H1 (cell line): ENCODE data around the gene RER1. TPM values are rescaled to one million over a fixed set of nuclear protein-coding genes. Genes with fewer than 3 reads are reported as not detected.

Experiments used
- CTCF ChIA-PET: fragments of 300-600 bp; sonication (Branson Sonifier 250); formaldehyde crosslinking; loops from one replicate; lab custom pipeline; 2021; ENCODE audit not compliant: partially characterized antibody; lab: Charles Lee
- POLR2A ChIA-PET: fragments of 300-600 bp; sonication (Branson Sonifier 250); formaldehyde crosslinking; loops from one replicate; lab custom pipeline; 2021; ENCODE audit warnings: inconsistent platforms; ENCODE audit not compliant: partially characterized antibody; lab: Charles Lee
- DNase-seq, 2 experiments: peaks; one replicate each; pipeline versions ENCODE4 v3.0.0 to v3.0.0-alpha.2; 2010 to 2022; ENCODE audit warnings: low spot score in 2 of 2, low read depth in 1 of 2, mixed read lengths in 1 of 2
- FAIRE-seq: peaks from 2 replicates; lab custom pipeline; 2011; peaks lifted over from hg19 to GRCh38; lab: Jason Lieb, UNC
- H2AFZ ChIP-seq: 2 replicates; pipeline ENCODE4 v1.8.1; 2012; ENCODE audit warnings: low read length, inconsistent platforms
- H2AK5ac ChIP-seq: 2 replicates; pipeline ENCODE4 v1.6.1; 2013; ENCODE audit warnings: low read depth, low read length
- H2BK120ac ChIP-seq: replicated peaks from 2 replicates; pipeline ENCODE3; 2013; ENCODE audit warnings: low read depth, low read length, inconsistent platforms
- H2BK12ac ChIP-seq: 2 replicates; pipeline ENCODE4 v1.6.1; 2013; ENCODE audit warnings: low read depth, low read length
- H2BK15ac ChIP-seq: 2 replicates; pipeline ENCODE4 v1.6.1; 2013; ENCODE audit warnings: low read length
- H2BK20ac ChIP-seq: 2 replicates; pipeline ENCODE4 v1.6.1; 2013; ENCODE audit warnings: low read length
- H2BK5ac ChIP-seq: 2 replicates; pipeline ENCODE4 v1.6.1; 2013; ENCODE audit warnings: low read depth, low read length
- H3K14ac ChIP-seq: 2 replicates; pipeline ENCODE4 v1.6.1; 2013; ENCODE audit warnings: inconsistent platforms; ENCODE audit not compliant: insufficient read length
- H3K18ac ChIP-seq: 2 replicates; pipeline ENCODE4 v1.6.1; 2013; ENCODE audit warnings: low read length; ENCODE audit errors: extremely low read depth
- H3K23ac ChIP-seq: 2 replicates; pipeline ENCODE4 v1.6.1; 2013; ENCODE audit warnings: inconsistent platforms; ENCODE audit not compliant: insufficient read length
- H3K23me2 ChIP-seq: 2 replicates; pipeline ENCODE4 v1.6.1; 2013; ENCODE audit warnings: low read depth, low read length
- H3K27ac ChIP-seq: 2 replicates; pipeline ENCODE4 v1.6.1; 2011; ENCODE audit warnings: low read depth, low read length, inconsistent platforms
- H3K27me3 ChIP-seq, 4 experiments: replicated peaks in 1 of 4; 1 replicate in 1 of 4; 2 replicates in 3 of 4; pipeline versions ENCODE4 v1.6.1 to v1.8.1; 2011 to 2013; ENCODE audit warnings: low read length in 3 of 4, mild to moderate bottlenecking in 3 of 4, inconsistent platforms in 2 of 4, mixed read lengths in 2 of 4, moderate library complexity in 1 of 4; ENCODE audit not compliant: control insufficient read depth in 3 of 4, insufficient read depth in 3 of 4; ENCODE audit errors: extremely low read depth in 1 of 4
- H3K36me3 ChIP-seq, 4 experiments: 2 replicates each; pipeline versions ENCODE4 v1.6.1 to v1.8.1; 2011 to 2013; ENCODE audit warnings: mild to moderate bottlenecking in 4 of 4, low read length in 3 of 4, moderate library complexity in 2 of 4, control low read depth in 1 of 4, inconsistent platforms in 1 of 4; ENCODE audit not compliant: insufficient read depth in 4 of 4, control insufficient read depth in 2 of 4
- H3K4ac ChIP-seq: replicated peaks from 2 replicates; pipeline ENCODE3; 2013; ENCODE audit warnings: low read length, low read depth, mixed read lengths, inconsistent platforms; ENCODE audit not compliant: insufficient read length
- H3K4me1 ChIP-seq, 4 experiments: replicated peaks in 1 of 4; 1 replicate in 1 of 4; 2 replicates in 3 of 4; pipeline versions ENCODE4 v1.6.1 to v1.8.1; 2011 to 2013; ENCODE audit warnings: low read length in 3 of 4, inconsistent platforms in 2 of 4, mixed read lengths in 1 of 4; ENCODE audit not compliant: insufficient read depth in 4 of 4, control insufficient read depth in 3 of 4
- H3K4me2 ChIP-seq, 2 experiments: 2 replicates each; pipeline versions ENCODE4 v1.6.1 to v1.8.1; 2011 to 2013; ENCODE audit warnings: low read depth in 2 of 2, low read length in 2 of 2, control low read depth in 1 of 2, inconsistent platforms in 1 of 2, mild to moderate bottlenecking in 1 of 2; ENCODE audit not compliant: insufficient read depth in 1 of 2
- H3K4me3 ChIP-seq, 4 experiments: fragments of 200-600, 300-600 bp in 1 of 4; sonication (generic), shearing (Covaris generic), sonication (Bioruptor Twin) in 1 of 4; 2 replicates each; pipeline versions ENCODE4 v1.5.1 to v1.8.1; 2011 to 2016; ENCODE audit warnings: low read length in 4 of 4, low read depth in 3 of 4, control low read depth in 2 of 4, inconsistent platforms in 2 of 4, mild to moderate bottlenecking in 2 of 4, mixed read lengths in 1 of 4, moderate library complexity in 1 of 4; ENCODE audit not compliant: insufficient read depth in 2 of 4; ENCODE audit errors: extremely low read depth in 1 of 4
- H3K56ac ChIP-seq: replicated peaks from 2 replicates; pipeline ENCODE3; 2013; ENCODE audit warnings: low read depth, mild to moderate bottlenecking, mixed read lengths, low read length, inconsistent platforms; ENCODE audit not compliant: insufficient read length
- H3K79me1 ChIP-seq: 2 replicates; pipeline ENCODE4 v1.6.1; 2013; ENCODE audit warnings: low read depth, low read length, control low read depth
- H3K79me2 ChIP-seq, 2 experiments: 2 replicates each; pipeline versions ENCODE4 v1.6.1 to v1.8.1; 2012 to 2013; ENCODE audit warnings: low read length in 2 of 2, mild to moderate bottlenecking in 2 of 2, inconsistent platforms in 1 of 2; ENCODE audit not compliant: insufficient read depth in 2 of 2, control insufficient read depth in 1 of 2
- H3K9ac ChIP-seq, 4 experiments: replicated peaks in 1 of 4; 1 replicate in 1 of 4; 2 replicates in 3 of 4; pipeline versions ENCODE4 v1.6.1 to v1.8.1; 2011 to 2013; ENCODE audit warnings: low read depth in 3 of 4, low read length in 3 of 4, control low read depth in 2 of 4, mild to moderate bottlenecking in 2 of 4, moderate library complexity in 2 of 4, inconsistent platforms in 1 of 4; ENCODE audit errors: extremely low read depth in 1 of 4
- H3K9me3 ChIP-seq, 2 experiments: 2 replicates each; pipeline versions ENCODE4 v1.6.1 to v1.8.1; 2012 to 2013; ENCODE audit warnings: mild to moderate bottlenecking in 2 of 2, moderate library complexity in 2 of 2, control low read depth in 1 of 2, inconsistent platforms in 1 of 2, low read depth in 1 of 2, low read length in 1 of 2, mixed read lengths in 1 of 2; ENCODE audit not compliant: insufficient read depth in 2 of 2
- H4K20me1 ChIP-seq, 2 experiments: replicated peaks in 1 of 2; 2 replicates each; pipeline versions ENCODE3 to v1.8.1; 2011 to 2013; ENCODE audit warnings: inconsistent platforms in 2 of 2, low read length in 2 of 2, mild to moderate bottlenecking in 1 of 2; ENCODE audit not compliant: insufficient read depth in 2 of 2, control insufficient read depth in 1 of 2
- H4K5ac ChIP-seq: 2 replicates; pipeline ENCODE4 v1.6.1; 2013; ENCODE audit warnings: low read length, low read depth, mixed read lengths, inconsistent platforms; ENCODE audit not compliant: insufficient read length
- H4K8ac ChIP-seq: 2 replicates; pipeline ENCODE4 v1.8.0; 2013; ENCODE audit warnings: mild to moderate bottlenecking, moderate library complexity, low read length, inconsistent platforms; ENCODE audit not compliant: insufficient read depth; ENCODE audit errors: extremely low read depth
- H4K91ac ChIP-seq: replicated peaks from 2 replicates; pipeline ENCODE3; 2013; ENCODE audit warnings: low read length, mixed read lengths, inconsistent platforms; ENCODE audit not compliant: insufficient read length
- BCL11A ChIP-seq, 2 experiments: IDR thresholded peaks; one replicate each; pipeline ENCODE4 v1.6.1; 2011; ENCODE audit warnings: low read depth in 2 of 2, low read length in 2 of 2, mild to moderate bottlenecking in 2 of 2
- BRCA1 ChIP-seq: IDR thresholded peaks from 2 replicates; pipeline ENCODE4 v1.6.1; 2012; ENCODE audit warnings: low read depth, low read length, improper control_type of control experiment
- CREB1 ChIP-seq: IDR thresholded peaks from 2 replicates; pipeline ENCODE4 v1.6.1; 2012; ENCODE audit warnings: inconsistent platforms
- CTBP2 ChIP-seq: IDR thresholded peaks from 2 replicates; pipeline ENCODE4 v1.7.0; 2011; ENCODE audit warnings: borderline replicate concordance, mild to moderate bottlenecking, moderate library complexity, mixed read lengths, low read length; ENCODE audit not compliant: insufficient read depth, insufficient read length
- JUN ChIP-seq: IDR thresholded peaks from 2 replicates; pipeline ENCODE4 v1.6.1; 2011; ENCODE audit warnings: low read depth, mild to moderate bottlenecking, improper control_type of control experiment, low read length
- POLR2A ChIP-seq, 2 experiments: IDR thresholded peaks; 1 replicate in 1 of 2; 2 replicates in 1 of 2; pipeline ENCODE4 v1.6.1; 2011; ENCODE audit warnings: low read depth in 2 of 2, low read length in 2 of 2, mild to moderate bottlenecking in 2 of 2; ENCODE audit errors: control extremely low read depth in 1 of 2
- POU5F1 ChIP-seq: IDR thresholded peaks from 2 replicates; pipeline ENCODE4 v1.6.1; 2011; ENCODE audit warnings: low read depth, mild to moderate bottlenecking, low read length, moderate library complexity
- SP1 ChIP-seq: IDR thresholded peaks from 2 replicates; pipeline ENCODE4 v1.6.1; 2011; ENCODE audit warnings: low read depth, low read length
- TBP ChIP-seq: IDR thresholded peaks from 2 replicates; pipeline ENCODE4 v1.6.1; 2011; ENCODE audit warnings: low read depth, low read length, improper control_type of control experiment
- USF2 ChIP-seq: IDR thresholded peaks from 2 replicates; pipeline ENCODE4 v1.6.1; 2011; ENCODE audit warnings: low read length, improper control_type of control experiment
- ZNF274 ChIP-seq: IDR thresholded peaks from 2 replicates; pipeline ENCODE4 v1.7.0; 2012; ENCODE audit warnings: low read length, borderline replicate concordance; ENCODE audit errors: extremely low read depth
- WGBS, 2 experiments: shearing (Covaris generic) in 1 of 2; methylation state at CpG; one replicate each; pipeline versions ENCODE4 v1.1.6 to v1.1.7; 2013 to 2015; ENCODE audit warnings: low lambda C conversion rate in 2 of 2, mixed read lengths in 2 of 2, inconsistent platforms in 1 of 2, low coverage in 1 of 2, missing lambda C conversion rate in 1 of 2; ENCODE audit not compliant: insufficient replicate concordance in 2 of 2, insufficient coverage in 1 of 2, insufficient read length in 1 of 2; ENCODE audit errors: extremely low coverage in 1 of 2, missing lambda C conversion rate in 1 of 2; 5-methylcytosine and 5-hydroxymethylcytosine counted together
- polyA plus RNA-seq, 7 experiments: library from polyadenylated mRNA; depleted of rRNA in 3 of 7; stranded (reverse) in 5 of 7; unstranded in 2 of 7; fragments of >200 nt in 5 of 7; fragments of 200-250 nt in 2 of 7; gene quantifications; 1 replicate in 5 of 7; 2 replicates in 1 of 7; 4 replicates in 1 of 7; pipeline versions ENCODE4 v1.2.1 to v1.2.3, GENCODE V29; 2011 to 2013; ENCODE audit warnings: missing spikeins in 2 of 7, mixed read lengths in 2 of 7
- total RNA-seq: library from RNA; stranded (reverse); fragmentation: NEBNext Ultra II Directional; extraction: Animal tissue kit (Norgen Biotek cat#: 25700); gene quantifications from 2 replicates; pipeline ENCODE4 v1.2.1, GENCODE V29; 2021

Gene RER1
- total and polyA plus RNA-seq, 2 of the 8 experiments (the other 6 are each of a cell fraction or from before 2014, with no cell fraction given), result 102 to 134 TPM

- Histone ChIP-seq H3K4me2 (no peak overlapping the region), H3K4ac (no peak overlapping the region), H3K9ac (no peak overlapping the region), H2BK15ac (no peak overlapping the region), H3K4me3 (no peak overlapping the region), H3K23me2 (no peaks in the 10 kb centered on the region; the same call in 1 of the 2 replicates), H2BK5ac (no peak overlapping the region), H2BK120ac (no peak overlapping the region), H4K8ac (no peak overlapping the region), H3K36me3 (no peaks in the 10 kb centered on the region), H3K18ac (no peak overlapping the region), H3K4me1 (peaks cover 0 to 18% (median 10%) of the 10 kb centered on the region in 4 experiments; a peak in 4 of 7 replicates), H3K9me3 (no peaks in the 10 kb centered on the region), H3K27ac (no peak overlapping the region), H3K23ac (no peak overlapping the region), H3K56ac (no peak overlapping the region), H4K5ac (no peak overlapping the region), H3K14ac (no peak overlapping the region), H2AK5ac (no peak overlapping the region), H2AFZ (no peak overlapping the region), H2BK20ac (no peak overlapping the region), H3K79me1 (no peaks in the 10 kb centered on the region), H2BK12ac (no peak overlapping the region; the same call in 1 of the 2 replicates), H4K91ac (no peak overlapping the region), H4K20me1 (peaks cover 0 to 3% of the 10 kb centered on the region in 2 experiments), H3K79me2 (no peaks in the 10 kb centered on the region), H3K27me3 (peaks cover 18 to 34% (median 30%) of the 10 kb centered on the region in 4 experiments)
- FAIRE-seq (no peak), DNase-seq (no peak)
- CTCF ChIA-PET, result interaction anchor here (0.6 to 2.0 kb wide), 4 partner anchors 15 to 36 kb away, joined by 3 to 7 read pairs (median 4); no protein-coding TSS in a partner anchor
- POLR2A ChIA-PET, result no interaction called here
- 98% methylated on average over 14 of the region's 16 CpGs; no CpG with 5 or more reads in 1 of the 2 experiments for WGBS, 2 experiments
- no peak for TF ChIP-seq CTBP2
- no peak for TF ChIP-seq ZNF274
- no peak for TF ChIP-seq POLR2A (IDR thresholded peaks at IDR 0.05; ENCODE audit: control extremely low read depth in 1 of 2, low read depth in 2 of 2, low read length in 2 of 2)
- no peak for TF ChIP-seq JUN
- TF ChIP-seq USF2, result no peak
- no peak for TF ChIP-seq BCL11A (IDR thresholded peaks at IDR 0.05; ENCODE audit: low read depth in 2 of 2, low read length in 2 of 2)
- TF ChIP-seq CREB1, result no peak
- no peak for TF ChIP-seq SP1
- TF ChIP-seq TBP, result no peak
- TF ChIP-seq POU5F1, result no peak
- TF ChIP-seq BRCA1, result no peak
Measured at GRCh38 chr1:2445162-2445822, 53.7 kb downstream of the RER1 start.
